Right atrium auricular region (tissue), 2 donors: ENCODE measurements around the gene ANKRD1. TPM values are rescaled to one million over a fixed set of nuclear protein-coding genes. Genes with fewer than 3 reads are reported as not detected.

Experiments
- DNase-seq: peaks from one replicate; pipeline ENCODE4 v3.0.0-alpha.2; 2019; ENCODE audit warnings: low spot score
- H3K27ac ChIP-seq, 2 donors: fragments of 200-600 bp; sonication (generic); 1 replicate in 1 of 2; 2 replicates in 1 of 2; pipeline ENCODE4 v1.5.1; 2016 to 2019
- H3K27me3 ChIP-seq, 2 donors: fragments of 200-600 bp; sonication (generic); one replicate each; pipeline versions ENCODE4 v1.5.1 to v1.6.0; 2017 to 2019
- H3K36me3 ChIP-seq: fragments of 200-600 bp; sonication (generic); one replicate; pipeline ENCODE4 v1.5.1; 2016
- H3K4me1 ChIP-seq, 2 donors: fragments of 200-600 bp; sonication (generic); one replicate each; pipeline versions ENCODE4 v1.5.1 to v1.6.0; 2017 to 2019
- H3K4me3 ChIP-seq, 2 donors: fragments of 200-600 bp; sonication (generic); 1 replicate in 1 of 2; 2 replicates in 1 of 2; pipeline ENCODE4 v1.5.1; 2017 to 2019; ENCODE audit warnings: mild to moderate bottlenecking in 1 of 2, moderate library complexity in 1 of 2
- H3K9me3 ChIP-seq, 2 donors: fragments of 200-600 bp; sonication (generic); one replicate each; pipeline ENCODE4 v1.5.1; 2019
- total RNA-seq, 2 donors: library from RNA; depleted of rRNA; stranded (reverse); fragments of >200 nt; gene quantifications; one replicate each; pipeline ENCODE4 v1.1.0, GENCODE V29; 2016
- TF ChIP-seq, protein P1 (sequence below), 2 donors: fragments of 200-600 bp; sonication (generic); IDR thresholded peaks; one replicate each; pipeline ENCODE4 v1.5.1; 2019; ENCODE audit warnings: antibody characterized with exemption in 2 of 2

ANKRD1 gene
- total RNA-seq, 2 donors from 2014 or later = 3,842 to 8,672 TPM

DNA sequence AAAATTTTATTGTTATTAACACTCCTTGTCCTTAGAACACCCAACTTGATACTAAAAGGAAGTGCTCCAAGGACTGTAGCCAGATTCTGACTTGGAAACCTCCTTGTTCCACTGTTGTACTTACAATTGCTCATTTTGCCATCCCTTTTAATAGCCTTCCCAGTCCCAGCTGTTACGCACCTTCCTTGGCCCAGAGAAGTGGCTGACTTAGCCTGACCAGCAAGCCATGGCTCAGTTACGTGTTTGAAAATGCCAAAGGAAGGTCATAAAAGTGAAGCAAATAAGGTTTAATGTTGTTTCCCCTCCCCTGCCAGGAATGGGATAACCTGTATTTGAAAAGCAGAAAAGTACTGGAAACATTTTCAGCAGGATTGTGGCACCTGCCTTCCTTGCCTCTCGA is 3.7 kb upstream of the ANKRD1 start:
- Histone ChIP-seq H3K4me3 (no peak overlapping the region), H3K27me3 (no peaks in the 10 kb centered on the region), H3K4me1 (peaks cover 0 to 25% of the 10 kb centered on the region in 2 donors), H3K27ac (peak overlapping the region; percentile 43 to 92), H3K9me3 (no peaks in the 10 kb centered on the region), H3K36me3 (peaks cover 13% of the 10 kb centered on the region)
- TF ChIP-seq, protein P1, sequence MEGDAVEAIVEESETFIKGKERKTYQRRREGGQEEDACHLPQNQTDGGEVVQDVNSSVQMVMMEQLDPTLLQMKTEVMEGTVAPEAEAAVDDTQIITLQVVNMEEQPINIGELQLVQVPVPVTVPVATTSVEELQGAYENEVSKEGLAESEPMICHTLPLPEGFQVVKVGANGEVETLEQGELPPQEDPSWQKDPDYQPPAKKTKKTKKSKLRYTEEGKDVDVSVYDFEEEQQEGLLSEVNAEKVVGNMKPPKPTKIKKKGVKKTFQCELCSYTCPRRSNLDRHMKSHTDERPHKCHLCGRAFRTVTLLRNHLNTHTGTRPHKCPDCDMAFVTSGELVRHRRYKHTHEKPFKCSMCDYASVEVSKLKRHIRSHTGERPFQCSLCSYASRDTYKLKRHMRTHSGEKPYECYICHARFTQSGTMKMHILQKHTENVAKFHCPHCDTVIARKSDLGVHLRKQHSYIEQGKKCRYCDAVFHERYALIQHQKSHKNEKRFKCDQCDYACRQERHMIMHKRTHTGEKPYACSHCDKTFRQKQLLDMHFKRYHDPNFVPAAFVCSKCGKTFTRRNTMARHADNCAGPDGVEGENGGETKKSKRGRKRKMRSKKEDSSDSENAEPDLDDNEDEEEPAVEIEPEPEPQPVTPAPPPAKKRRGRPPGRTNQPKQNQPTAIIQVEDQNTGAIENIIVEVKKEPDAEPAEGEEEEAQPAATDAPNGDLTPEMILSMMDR (IDR thresholded peaks at IDR 0.05) = no peak
- DNase-seq = no peak

- H3K27ac ChIP-seq = peak overlapping the region; percentile 43 to 92
- peaks cover 0 to 19% of the 10 kb centered on the region in 2 donors for H3K4me1 ChIP-seq
- no peaks in the 10 kb centered on the region for H3K27me3 ChIP-seq
- H3K4me3 ChIP-seq = no peak overlapping the region
- H3K36me3 ChIP-seq = peaks cover 26% of the 10 kb centered on the region
- DNase-seq = no peak
- TF ChIP-seq, protein P1 (IDR thresholded peaks at IDR 0.05) = no peak
- H3K9me3 ChIP-seq = no peaks in the 10 kb centered on the region
Observed at GRCh38 chr10:90923111-90923731, 2.3 kb upstream of the ANKRD1 start.

DNA sequence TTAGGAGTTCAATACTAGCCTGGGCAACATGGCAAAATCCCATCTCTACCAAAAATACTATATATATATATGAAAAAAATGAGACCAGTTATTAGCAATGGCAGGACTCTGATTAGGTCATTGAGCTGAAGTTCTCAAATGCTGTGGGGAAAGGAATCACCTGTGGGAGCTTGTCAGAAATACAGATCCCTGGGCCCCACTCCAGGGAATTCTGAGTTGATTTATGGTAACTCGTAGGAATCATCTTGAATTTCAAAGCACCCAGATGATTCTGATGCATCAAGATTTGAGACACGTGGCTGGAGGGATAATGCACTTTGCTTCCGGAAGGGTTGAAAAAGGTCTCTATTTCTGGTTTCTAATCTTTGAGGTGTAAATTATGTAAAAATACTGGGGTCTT is 1.0 kb upstream of the ANKRD1 start:
- no peaks in the 10 kb centered on the region for H3K27me3 ChIP-seq
- H3K9me3 ChIP-seq = no peaks in the 10 kb centered on the region
- peaks cover 39% of the 10 kb centered on the region for H3K36me3 ChIP-seq
- peak overlapping the region; percentile 43 to 92 for H3K27ac ChIP-seq
- no peak overlapping the region for H3K4me3 ChIP-seq
- TF ChIP-seq, protein P1 (IDR thresholded peaks at IDR 0.05) = no peak
- no peak for DNase-seq
- peaks cover 0 to 19% of the 10 kb centered on the region in 2 donors for H3K4me1 ChIP-seq

GRCh38 chr10:90919683-90920574 is 958 bp downstream of the ANKRD1 start:
- Histone ChIP-seq H3K27me3 (no peaks in the 10 kb centered on the region), H3K4me3 (peak overlapping the region; percentile 54 to 57), H3K36me3 (peaks cover 45% of the 10 kb centered on the region), H3K9me3 (no peaks in the 10 kb centered on the region), H3K27ac (peak overlapping the region; percentile 83 to 85), H3K4me1 (peaks cover 0 to 19% of the 10 kb centered on the region in 2 donors)
- DNase-seq = no peak
- TF ChIP-seq, protein P1 (IDR thresholded peaks at IDR 0.05) = no peak

GRCh38 chr10:90917968-90918318 is 2.9 kb downstream of the ANKRD1 start:
- Histone ChIP-seq H3K27ac (peak overlapping the region; percentile 83 to 85), H3K4me1 (peaks cover 0 to 8% of the 10 kb centered on the region in 2 donors), H3K9me3 (no peaks in the 10 kb centered on the region), H3K27me3 (no peaks in the 10 kb centered on the region), H3K4me3 (peak overlapping the region; percentile 54 to 57), H3K36me3 (peaks cover 46% of the 10 kb centered on the region)
- TF ChIP-seq, protein P1 (IDR thresholded peaks at IDR 0.05) = no peak
- DNase-seq = no peak
